Measurements from ENCODE around the gene CCR4. TPM values are rescaled to one million over a fixed set of nuclear protein-coding genes. Genes with fewer than 3 reads are reported as not detected.

The CCR4 gene
- total RNA-seq, 1 experiment from 2014 or later: not detected

DNA sequence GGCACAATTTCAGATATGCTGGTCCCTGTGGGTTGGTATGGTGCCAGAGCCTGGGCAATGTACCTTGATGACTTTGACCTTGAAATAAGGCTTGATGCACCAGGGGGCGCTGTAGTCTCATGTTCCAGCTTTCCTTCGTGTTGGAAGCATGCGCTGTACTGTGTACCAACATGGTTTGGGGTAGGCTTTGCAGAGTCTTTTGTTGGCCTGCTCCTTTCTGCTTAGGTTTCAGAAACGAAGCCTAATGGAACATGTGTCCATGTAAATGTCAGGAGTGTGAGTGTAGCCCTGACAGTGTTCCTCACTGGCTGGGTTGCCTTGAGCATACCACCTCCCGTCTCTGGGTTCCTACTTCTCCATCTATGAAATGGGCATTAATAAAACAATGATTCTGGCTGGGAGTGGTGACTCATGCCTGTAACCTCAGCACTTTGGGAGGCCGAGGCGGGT, 3.6 kb upstream of the CCR4 start:
- BruUV-seq (replicated peaks): no TSS peak
- DNase-seq: peak; percentile 82 to 85
- Mint-ChIP-seq H3K27me3 (ENCODE audit: insufficient read depth, unreplicated experiment) (no peaks in the 10 kb centered on the region), H3K4me1 (ENCODE audit: low read depth, unreplicated experiment) (peaks cover 10% of the 10 kb centered on the region), H3K4me3 (ENCODE audit: unreplicated experiment) (no peak overlapping the region), H3K9me3 (ENCODE audit: unreplicated experiment) (no peaks in the 10 kb centered on the region), H3K27ac (ENCODE audit: unreplicated experiment) (no peak overlapping the region), H3K36me3 (ENCODE audit: insufficient read depth, unreplicated experiment) (no peaks in the 10 kb centered on the region)
- Histone ChIP-seq H3K36me3 (ENCODE audit: control insufficient read depth, insufficient read depth, low read length) (no peaks in the 10 kb centered on the region), H3K4me3 (ENCODE audit: low read depth, low read length) (no peak overlapping the region), H3K4me1 (no peaks in the 10 kb centered on the region), H3K9me3 (no peaks in the 10 kb centered on the region), H3K27me3 (replicated peaks; ENCODE audit: control insufficient read depth, insufficient read depth, low read length) (no peaks in the 10 kb centered on the region; the same call in 1 of the 2 replicates)
- ChIA-PET POLR2A (no interaction called here), CTCF (interaction anchor here (0.7 to 2.5 kb wide), 7 partner anchors 14 to 840 kb away, joined by 3 to 10 read pairs (median 3); no protein-coding TSS in a partner anchor)
- TF ChIP-seq, protein P1, sequence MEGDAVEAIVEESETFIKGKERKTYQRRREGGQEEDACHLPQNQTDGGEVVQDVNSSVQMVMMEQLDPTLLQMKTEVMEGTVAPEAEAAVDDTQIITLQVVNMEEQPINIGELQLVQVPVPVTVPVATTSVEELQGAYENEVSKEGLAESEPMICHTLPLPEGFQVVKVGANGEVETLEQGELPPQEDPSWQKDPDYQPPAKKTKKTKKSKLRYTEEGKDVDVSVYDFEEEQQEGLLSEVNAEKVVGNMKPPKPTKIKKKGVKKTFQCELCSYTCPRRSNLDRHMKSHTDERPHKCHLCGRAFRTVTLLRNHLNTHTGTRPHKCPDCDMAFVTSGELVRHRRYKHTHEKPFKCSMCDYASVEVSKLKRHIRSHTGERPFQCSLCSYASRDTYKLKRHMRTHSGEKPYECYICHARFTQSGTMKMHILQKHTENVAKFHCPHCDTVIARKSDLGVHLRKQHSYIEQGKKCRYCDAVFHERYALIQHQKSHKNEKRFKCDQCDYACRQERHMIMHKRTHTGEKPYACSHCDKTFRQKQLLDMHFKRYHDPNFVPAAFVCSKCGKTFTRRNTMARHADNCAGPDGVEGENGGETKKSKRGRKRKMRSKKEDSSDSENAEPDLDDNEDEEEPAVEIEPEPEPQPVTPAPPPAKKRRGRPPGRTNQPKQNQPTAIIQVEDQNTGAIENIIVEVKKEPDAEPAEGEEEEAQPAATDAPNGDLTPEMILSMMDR (IDR thresholded peaks at IDR 0.05; ENCODE audit: insufficient read depth in 1 of 2, low read depth in 1 of 2, low read length in 1 of 2, severe bottlenecking in 1 of 2, unreplicated experiment in 1 of 2): peak; percentile 54 to 82
- intact Hi-C loops (cut with micrococcal nuclease; ENCODE audit: unreplicated experiment): loop anchor here (1.0 to 5.0 kb wide), 5 partner anchors 69 to 839 kb away; no protein-coding TSS in a partner anchor

GRCh38 chr3:32948625-32949445, 2.6 kb upstream of the CCR4 start:
- H3K36me3 ChIP-seq (ENCODE audit: control insufficient read depth, insufficient read depth, low read length): no peaks in the 10 kb centered on the region
- TF ChIP-seq, protein P1 (IDR thresholded peaks at IDR 0.05; ENCODE audit: insufficient read depth in 1 of 2, low read depth in 1 of 2, low read length in 1 of 2, severe bottlenecking in 1 of 2, unreplicated experiment in 1 of 2): no peak
- POLR2A ChIA-PET: no interaction called here
- Mint-ChIP-seq H3K4me1 (ENCODE audit: low read depth, unreplicated experiment) (peaks cover 10% of the 10 kb centered on the region), H3K36me3 (ENCODE audit: insufficient read depth, unreplicated experiment) (no peaks in the 10 kb centered on the region), H3K4me3 (ENCODE audit: unreplicated experiment) (no peak overlapping the region), H3K27ac (ENCODE audit: unreplicated experiment) (no peak overlapping the region), H3K9me3 (ENCODE audit: unreplicated experiment) (no peaks in the 10 kb centered on the region), H3K27me3 (ENCODE audit: insufficient read depth, unreplicated experiment) (no peaks in the 10 kb centered on the region)
- H3K9me3 ChIP-seq: no peaks in the 10 kb centered on the region
- no peaks in the 10 kb centered on the region for H3K4me1 ChIP-seq
- CTCF ChIA-PET: interaction anchor here (0.5 to 2.5 kb wide), 6 partner anchors 8 to 839 kb away, joined by 3 to 10 read pairs (median 3); no protein-coding TSS in a partner anchor
- intact Hi-C loops (cut with micrococcal nuclease; ENCODE audit: unreplicated experiment): loop anchor here (5.0 kb wide), 2 partner anchors 68 to 838 kb away; no protein-coding TSS in a partner anchor
- no TSS peak for BruUV-seq (replicated peaks)
- no peaks in the 10 kb centered on the region; the same call in 1 of the 2 replicates for H3K27me3 ChIP-seq (replicated peaks; ENCODE audit: control insufficient read depth, insufficient read depth, low read length)
- DNase-seq: no peak
- no peak overlapping the region for H3K4me3 ChIP-seq (ENCODE audit: low read depth, low read length)

DNA sequence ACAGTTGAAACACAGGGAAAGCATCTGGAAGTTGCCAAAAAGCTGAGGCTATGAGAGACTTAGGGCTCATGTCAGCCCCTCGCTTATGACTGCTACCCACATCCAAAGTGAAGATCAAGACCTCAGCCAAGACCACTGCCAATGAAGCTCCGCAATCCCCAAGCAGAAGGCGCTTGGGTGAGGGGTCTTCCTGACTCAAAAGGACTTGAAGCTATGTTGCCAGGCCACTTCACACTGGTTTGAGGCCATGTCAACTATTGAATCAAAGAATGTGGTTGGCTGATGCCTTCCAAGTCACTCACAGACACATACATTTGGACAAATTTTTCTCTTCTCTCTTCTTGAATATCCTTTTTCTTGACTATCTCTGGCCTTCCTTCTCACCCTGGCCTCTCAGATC, 928 bp upstream of the CCR4 start:
- Histone ChIP-seq H3K9me3 (no peaks in the 10 kb centered on the region), H3K4me1 (no peaks in the 10 kb centered on the region), H3K4me3 (ENCODE audit: low read depth, low read length) (no peak overlapping the region), H3K36me3 (ENCODE audit: control insufficient read depth, insufficient read depth, low read length) (no peaks in the 10 kb centered on the region), H3K27me3 (replicated peaks; ENCODE audit: control insufficient read depth, insufficient read depth, low read length) (no peaks in the 10 kb centered on the region; the same call in 1 of the 2 replicates)
- TF ChIP-seq, protein P1 (IDR thresholded peaks at IDR 0.05; ENCODE audit: insufficient read depth in 1 of 2, low read depth in 1 of 2, low read length in 1 of 2, severe bottlenecking in 1 of 2, unreplicated experiment in 1 of 2): no peak
- DNase-seq: no peak
- no peaks in the 10 kb centered on the region for H3K9me3 Mint-ChIP-seq (ENCODE audit: unreplicated experiment)
- intact Hi-C loops (cut with micrococcal nuclease; ENCODE audit: unreplicated experiment): no loop called here
- H3K27me3 Mint-ChIP-seq (ENCODE audit: insufficient read depth, unreplicated experiment): no peaks in the 10 kb centered on the region
- ChIA-PET POLR2A (no interaction called here), CTCF (interaction anchor here (0.6 kb wide), 1 partner anchor 117 kb away, joined by 4 read pairs; no protein-coding TSS in a partner anchor)
- H3K4me1 Mint-ChIP-seq (ENCODE audit: low read depth, unreplicated experiment): peaks cover 10% of the 10 kb centered on the region
- no peak overlapping the region for H3K4me3 Mint-ChIP-seq (ENCODE audit: unreplicated experiment)
- H3K36me3 Mint-ChIP-seq (ENCODE audit: insufficient read depth, unreplicated experiment): no peaks in the 10 kb centered on the region
- no TSS peak for BruUV-seq (replicated peaks)
- H3K27ac Mint-ChIP-seq (ENCODE audit: unreplicated experiment): no peak overlapping the region
